Amygdala (tissue), 56 donors: ENCODE data around the gene SLC39A1.
A peak's percentile ranks its signal among the peaks of the same experiment; 100 is the strongest.
"Not testable (repeated sequence)": the region's sequence is repeated elsewhere in the genome, so short reads cannot be mapped to it uniquely, and the experiment has no call there.

Source experiments
- DNase-seq, 56 donors: peaks; one replicate each; lab custom pipeline; 2025; lab: John Stamatoyannopoulos, UW

Gene SLC39A1

GRCh38 chr1:153933430-153933829 lies 29.9 kb downstream of the SLC39A1 start:
- DNase-seq: no peak

- no peak for DNase-seq
Measured at GRCh38 chr1:153932156-153933131, 30.9 kb downstream of the SLC39A1 start.

- peak in 1 of 56 donors; percentile 30 for DNase-seq
Measured at GRCh38 chr1:153929981-153930948, 33.1 kb downstream of the SLC39A1 start.

DNA sequence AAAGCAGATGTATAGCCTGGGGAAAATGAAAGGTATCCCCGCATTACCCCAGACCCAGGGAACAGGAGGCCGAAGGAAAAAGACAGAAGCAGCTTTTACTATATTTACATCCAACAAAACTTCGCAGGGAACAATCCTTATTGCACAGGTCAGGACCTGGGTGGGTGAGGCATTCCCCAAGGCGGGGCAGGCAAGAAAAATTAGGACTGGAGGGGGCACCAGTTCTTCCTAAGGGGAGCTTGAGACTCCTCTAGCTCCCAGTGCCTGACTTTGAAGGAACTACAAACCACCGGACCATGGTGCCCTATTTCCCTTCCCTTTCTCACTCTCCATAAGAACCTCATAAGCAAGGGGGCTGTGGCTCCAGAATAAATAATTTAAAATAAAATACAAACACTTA lies 33.9 kb downstream of the SLC39A1 start:
- peak in 1 of 56 donors; percentile 30 for DNase-seq

- DNase-seq: peak in 51 of 56 donors; percentile 14 to 87 (median 65)
Measured at GRCh38 chr1:153928791-153929341, 34.5 kb downstream of the SLC39A1 start.

- DNase-seq: peak in 1 of 56 donors; percentile 23
Measured at GRCh38 chr1:153928245-153928644, 35.1 kb downstream of the SLC39A1 start.

- DNase-seq: no peak
Measured at GRCh38 chr1:153926405-153926804, 36.9 kb downstream of the SLC39A1 start.

- DNase-seq: peak; percentile 92 to 100 (median 99)
Measured at GRCh38 chr1:153922972-153923925, 40.1 kb downstream of the SLC39A1 start, which contains the start of gene GATAD2B. GATAD2B (minus strand) TSS chr1:153922972; CDS start chr1:153828347, 94,625 bp downstream.

DNA sequence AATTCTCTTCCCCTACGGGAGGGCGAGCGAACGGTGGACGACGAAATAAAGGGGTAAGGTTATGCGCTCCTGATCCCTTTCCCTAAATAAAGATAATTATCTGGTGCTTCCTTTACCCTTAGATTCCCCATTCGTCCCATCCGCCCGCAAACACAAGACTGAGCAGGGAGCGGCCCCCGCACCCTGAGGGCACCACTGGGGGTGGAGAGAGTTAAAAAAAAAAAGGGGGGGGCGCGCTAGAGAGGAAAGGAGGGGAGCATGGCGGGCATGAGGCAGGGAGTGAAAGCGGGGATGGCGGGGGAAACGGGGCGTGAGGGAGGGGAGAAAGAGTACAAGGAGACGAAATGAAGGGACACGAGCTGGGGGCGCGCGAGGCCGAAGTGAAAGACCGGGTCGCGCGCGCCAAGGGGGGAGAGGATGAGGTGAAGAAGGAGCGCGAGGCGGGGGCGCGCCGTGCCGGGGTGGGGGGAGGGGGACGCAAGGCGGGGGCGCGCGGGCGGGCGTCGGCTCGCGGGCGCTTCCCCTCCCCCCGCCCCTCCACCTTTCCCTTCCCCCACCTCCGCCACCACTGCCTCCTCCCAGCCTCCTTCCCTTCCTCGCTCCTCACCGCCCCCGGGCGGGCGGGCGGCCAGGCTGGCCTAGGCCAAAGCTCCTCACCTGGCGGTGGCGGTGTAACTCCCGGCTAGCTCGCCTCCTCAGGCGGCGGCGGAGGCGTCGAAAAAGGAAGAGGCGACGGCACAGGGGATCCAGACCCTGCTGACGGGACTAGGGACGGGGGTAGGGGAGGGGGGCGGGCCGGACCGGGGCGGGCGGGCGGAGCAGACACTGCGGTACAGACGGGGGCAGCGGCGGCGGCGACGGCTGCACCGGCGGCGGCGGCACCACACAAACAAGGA lies 41.0 kb downstream of the SLC39A1 start:
- peak in 18 of 56 donors; percentile 32 to 78 (median 55) for DNase-seq

GRCh38 chr1:153921803-153922075 lies 41.6 kb downstream of the SLC39A1 start:
- no peak for DNase-seq

GRCh38 chr1:153921080-153921802 lies 42.1 kb downstream of the SLC39A1 start:
- no peak for DNase-seq

DNA sequence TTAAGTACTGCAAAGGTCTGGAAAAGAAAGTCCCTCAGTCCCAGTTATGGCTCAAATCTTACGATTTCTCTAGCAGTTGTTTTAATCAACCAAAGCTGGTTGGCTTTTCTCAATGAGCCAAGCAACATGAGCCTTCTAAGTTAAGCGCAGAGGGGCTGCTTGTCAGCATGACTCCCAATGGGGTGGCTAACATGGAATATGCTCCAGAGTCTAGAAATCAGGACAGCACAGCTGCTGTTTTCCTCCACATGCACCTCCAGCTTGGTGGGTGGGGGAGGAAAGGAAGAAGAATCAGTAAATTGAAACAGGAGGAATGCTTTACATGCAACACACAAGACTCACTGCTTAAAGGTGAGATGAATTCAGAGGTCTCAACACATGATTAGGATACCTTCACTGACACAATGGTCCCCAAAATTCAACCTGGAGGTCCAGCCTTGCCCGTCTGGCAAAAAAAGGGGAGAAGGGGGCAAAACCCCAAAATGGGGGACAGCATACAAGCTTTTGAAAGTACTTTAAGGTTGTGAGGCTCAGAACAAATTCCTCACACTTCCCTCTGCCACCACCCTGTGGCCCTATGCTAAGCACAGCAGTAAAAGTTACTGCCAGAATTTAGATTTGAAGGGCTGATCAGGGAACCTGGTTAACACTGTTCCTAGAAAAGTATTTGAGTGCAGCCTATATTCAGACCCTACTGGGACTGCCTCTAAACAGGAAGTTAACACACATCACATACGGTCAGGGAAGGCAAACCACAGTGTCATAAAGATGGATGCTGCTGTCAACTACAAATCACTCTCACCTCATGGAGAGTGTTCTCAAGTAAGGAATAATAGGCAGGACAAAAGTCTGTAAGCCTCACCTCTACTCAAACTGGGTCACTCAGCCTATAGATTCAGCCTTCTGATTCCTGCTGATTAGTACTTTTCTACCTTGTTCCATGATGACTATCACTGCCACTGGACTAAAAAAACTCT lies 43.2 kb downstream of the SLC39A1 start:
- no peak for DNase-seq

DNA sequence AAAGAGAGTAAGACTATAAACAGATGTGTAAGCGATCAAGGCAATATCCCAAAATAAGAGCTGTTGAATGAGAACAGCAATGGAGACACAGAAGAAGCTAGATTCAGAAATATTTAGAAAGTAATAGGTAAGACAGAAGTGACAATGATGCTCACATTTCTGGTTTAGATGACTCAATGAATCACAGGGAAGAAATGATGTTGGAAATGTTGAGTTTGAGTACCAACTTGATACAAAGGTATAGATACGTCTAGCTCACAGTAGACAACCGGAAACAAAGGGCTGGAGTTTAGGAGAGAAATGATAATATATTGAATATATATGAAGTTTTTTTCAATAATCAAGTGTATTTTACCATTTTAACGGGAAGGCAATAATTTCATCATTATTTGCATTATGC lies 47.0 kb downstream of the SLC39A1 start:
- DNase-seq: no peak

DNA sequence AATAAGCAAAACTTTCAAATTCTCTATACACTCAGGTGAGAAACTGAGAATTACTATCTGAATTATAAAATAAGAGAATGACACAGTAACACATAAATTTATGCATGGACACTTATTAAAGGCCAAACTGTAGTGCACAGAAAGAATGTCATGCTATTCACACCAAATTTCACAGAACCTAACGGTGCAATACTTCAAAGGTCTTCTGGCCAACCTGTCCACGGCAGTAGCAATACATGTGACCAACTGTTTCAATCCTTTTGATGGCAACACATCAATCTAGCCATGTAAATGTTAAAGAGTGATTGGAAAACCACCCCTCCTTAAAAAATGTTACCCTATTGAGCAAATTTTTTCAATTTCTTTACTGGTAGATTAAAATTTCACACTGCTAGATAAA lies 51.0 kb downstream of the SLC39A1 start:
- DNase-seq: no peak

- not testable (repeated sequence) for DNase-seq
Measured at GRCh38 chr1:153910560-153910959, 52.8 kb downstream of the SLC39A1 start.
